ENCODE results near the gene PDLIM1.

The PDLIM1 gene

GRCh38 chr10:95264227-95265051 lies 26.4 kb downstream of the PDLIM1 start:
- in situ Hi-C loops (cut with MboI; ENCODE audit: low sequenced_read_pairs, unreplicated experiment), result no loop called here
- DNase-seq (ENCODE audit: low spot score), result no peak
- no peak for TF ChIP-seq CTCF (IDR thresholded peaks at IDR 0.05; ENCODE audit: borderline replicate concordance, control extremely low read depth, extremely low read depth, insufficient read depth, missing control alignments)

- no peak for DNase-seq (ENCODE audit: low spot score)
- no peak for TF ChIP-seq CTCF (IDR thresholded peaks at IDR 0.05; ENCODE audit: borderline replicate concordance, control extremely low read depth, extremely low read depth, insufficient read depth, missing control alignments)
- in situ Hi-C loops (cut with MboI; ENCODE audit: low sequenced_read_pairs, unreplicated experiment), result no loop called here
Observed at GRCh38 chr10:95263864-95264226, 27.0 kb downstream of the PDLIM1 start.

DNA sequence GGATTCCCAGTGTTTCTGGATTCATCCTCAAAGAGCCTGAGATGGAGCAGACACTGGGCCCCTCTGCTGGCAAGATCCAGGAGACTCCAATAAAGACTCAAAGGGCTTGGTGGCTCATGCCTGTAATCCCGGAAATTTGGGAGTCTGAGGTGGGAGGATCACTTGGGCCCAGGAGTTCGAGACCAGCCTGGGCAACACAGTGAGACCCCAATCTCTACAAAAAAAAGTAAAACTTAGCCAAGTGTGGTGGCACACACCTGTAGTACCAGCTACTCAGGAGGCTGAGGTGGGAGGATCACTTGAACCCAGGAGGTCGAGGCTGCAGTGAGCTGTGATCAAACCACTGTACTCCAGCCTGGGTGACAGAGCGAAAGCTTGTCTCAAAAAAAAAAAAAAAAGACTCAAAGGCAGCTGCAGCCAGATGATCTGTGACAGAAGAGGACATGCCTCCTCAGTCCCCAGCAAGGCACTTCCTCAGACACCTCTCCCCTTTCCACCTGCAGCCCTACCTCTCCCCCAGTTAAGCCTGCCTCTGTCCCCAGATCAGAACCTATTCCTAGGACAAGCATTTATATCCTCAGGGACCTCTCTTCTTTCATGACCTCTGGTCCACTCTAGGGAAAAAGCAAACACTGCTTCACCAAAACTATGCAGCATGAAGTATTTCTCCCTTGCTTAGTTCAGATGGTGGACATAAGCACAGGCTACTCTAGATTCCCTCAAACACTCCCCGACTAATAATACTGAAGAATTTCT lies 27.9 kb downstream of the PDLIM1 start:
- no peak for TF ChIP-seq CTCF (IDR thresholded peaks at IDR 0.05; ENCODE audit: borderline replicate concordance, control extremely low read depth, extremely low read depth, insufficient read depth, missing control alignments)
- in situ Hi-C loops (cut with MboI; ENCODE audit: low sequenced_read_pairs, unreplicated experiment), result no loop called here
- no peak for DNase-seq (ENCODE audit: low spot score)

DNA sequence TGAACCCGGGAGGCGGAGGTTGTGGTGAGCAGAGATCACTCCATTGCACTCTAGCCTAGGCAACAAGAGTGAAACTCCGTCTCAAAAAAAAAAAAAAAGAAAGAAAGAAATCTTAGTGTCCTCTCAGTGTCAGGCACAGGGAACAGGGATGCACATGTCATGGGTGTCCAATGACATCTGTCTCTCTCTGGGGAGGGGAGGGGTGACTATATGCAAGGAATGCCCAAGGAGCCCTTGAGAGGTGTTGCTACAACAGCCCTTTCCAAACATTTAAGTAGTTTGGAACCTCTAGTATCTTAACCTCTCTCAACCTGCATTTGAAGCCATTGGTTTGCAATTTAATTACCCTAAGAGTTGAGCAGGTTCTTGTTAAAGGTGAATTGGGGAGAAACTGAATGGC lies 28.9 kb downstream of the PDLIM1 start:
- DNase-seq (ENCODE audit: low spot score), result no peak
- TF ChIP-seq CTCF (IDR thresholded peaks at IDR 0.05; ENCODE audit: borderline replicate concordance, control extremely low read depth, extremely low read depth, insufficient read depth, missing control alignments), result no peak
- in situ Hi-C loops (cut with MboI; ENCODE audit: low sequenced_read_pairs, unreplicated experiment), result no loop called here

GRCh38 chr10:95260909-95261552 lies 29.8 kb downstream of the PDLIM1 start:
- in situ Hi-C loops (cut with MboI; ENCODE audit: low sequenced_read_pairs, unreplicated experiment), result no loop called here
- TF ChIP-seq CTCF (IDR thresholded peaks at IDR 0.05; ENCODE audit: borderline replicate concordance, control extremely low read depth, extremely low read depth, insufficient read depth, missing control alignments), result no peak
- DNase-seq (ENCODE audit: low spot score), result no peak

GRCh38 chr10:95260397-95260881 lies 30.4 kb downstream of the PDLIM1 start:
- TF ChIP-seq CTCF (IDR thresholded peaks at IDR 0.05; ENCODE audit: borderline replicate concordance, control extremely low read depth, extremely low read depth, insufficient read depth, missing control alignments), result no peak
- in situ Hi-C loops (cut with MboI; ENCODE audit: low sequenced_read_pairs, unreplicated experiment), result no loop called here
- peak; percentile 38 for DNase-seq (ENCODE audit: low spot score)
